GM12892 (cell line): ENCODE measurements around the gene DEK.
"Not testable (repeated sequence)": the region's sequence is repeated elsewhere in the genome, so short reads cannot be mapped to it uniquely, and the experiment has no call there.

Experiments
- DNase-seq: peaks from one replicate; pipeline ENCODE4 v3.0.0; 2011; ENCODE audit not compliant: insufficient read length
- FAIRE-seq: peaks from 2 replicates; lab custom pipeline; 2011; peaks lifted over from hg19 to GRCh38; lab: Jason Lieb, UNC
- POLR2A ChIP-seq: IDR thresholded peaks from 2 replicates; pipeline ENCODE4 v1.6.1; 2011; ENCODE audit warnings: low read depth, low read length, control low read depth
- POLR2AphosphoS5 ChIP-seq: IDR thresholded peaks from 2 replicates; pipeline ENCODE4 v1.6.1; 2011; ENCODE audit warnings: low read depth, low read length, control low read depth
- TAF1 ChIP-seq: IDR thresholded peaks from 2 replicates; pipeline ENCODE4 v1.6.1; 2011; ENCODE audit warnings: low read depth, mild to moderate bottlenecking, control low read depth, low read length, borderline replicate concordance

The DEK gene

DNA sequence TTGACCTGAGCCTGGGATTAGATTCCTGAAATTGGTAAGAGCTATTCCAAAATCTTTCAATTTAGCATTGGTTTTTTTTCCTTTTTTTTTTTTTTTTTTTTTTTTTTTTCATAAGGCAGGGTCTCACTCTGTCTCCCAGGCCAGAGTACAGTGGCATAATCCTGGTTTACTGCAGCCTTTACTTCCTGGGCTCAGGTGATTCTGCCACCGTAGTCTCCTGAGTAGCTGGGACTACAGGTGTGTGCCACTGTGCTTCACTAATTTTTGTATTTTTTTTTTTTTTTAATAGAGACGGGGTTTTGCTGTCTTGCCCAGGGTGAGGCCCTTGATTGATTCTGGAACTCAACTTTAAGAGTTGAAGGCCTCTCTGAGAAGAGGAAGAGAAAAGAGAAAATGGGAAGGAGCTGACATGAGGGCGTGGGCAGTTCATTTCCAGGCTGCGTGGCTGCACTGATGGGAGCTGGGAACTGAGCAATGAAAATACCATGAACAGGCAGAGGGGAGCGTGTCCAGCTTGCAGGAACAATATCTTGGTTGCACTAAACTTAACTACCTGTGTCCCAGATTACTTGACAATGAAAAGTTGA lies 84.5 kb downstream of the DEK start:
- TF ChIP-seq TAF1 (no peak), POLR2AphosphoS5 (no peak), POLR2A (no peak)
- no peak for DNase-seq
- FAIRE-seq = no peak

- DNase-seq = no peak
- TF ChIP-seq POLR2A (no peak), TAF1 (no peak), POLR2AphosphoS5 (no peak)
- no peak for FAIRE-seq
These were observed 85.2 kb downstream of the DEK start for GRCh38 chr6:18178960-18179615.

DNA sequence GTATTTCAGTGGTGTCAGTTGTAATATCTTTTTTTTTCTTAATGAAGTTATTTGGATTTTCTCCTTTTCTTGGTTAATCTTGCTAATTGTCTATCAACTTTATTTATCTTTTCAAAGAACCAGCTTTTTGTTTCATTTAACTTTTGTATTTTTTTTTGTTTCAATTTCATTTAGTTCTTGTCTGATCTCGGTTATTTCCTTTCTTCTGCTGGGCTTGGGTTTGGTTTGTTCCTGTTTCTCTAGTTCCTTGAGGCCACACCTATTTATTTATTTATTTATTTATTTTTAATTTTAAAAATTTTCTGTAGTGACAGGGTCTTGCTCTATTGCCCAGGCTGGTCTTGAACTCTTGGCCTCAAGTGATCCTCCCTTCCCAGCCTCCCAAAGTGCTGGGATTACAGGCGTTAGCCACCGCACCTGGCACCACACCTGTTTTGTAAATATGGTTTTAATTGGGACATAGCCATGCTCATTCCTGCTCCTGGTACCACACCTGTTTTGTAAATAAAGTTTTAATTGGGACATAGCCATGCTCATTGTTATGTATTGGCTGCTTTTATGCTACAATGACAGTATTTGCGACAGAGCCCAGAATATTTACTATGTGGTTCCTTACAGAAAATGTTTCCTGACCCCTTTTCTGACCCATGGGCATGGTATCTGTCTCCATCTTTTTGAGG lies 86.9 kb downstream of the DEK start:
- no peak for FAIRE-seq
- TF ChIP-seq POLR2A = no peak
- TF ChIP-seq POLR2AphosphoS5 = no peak
- no peak for DNase-seq

DNA sequence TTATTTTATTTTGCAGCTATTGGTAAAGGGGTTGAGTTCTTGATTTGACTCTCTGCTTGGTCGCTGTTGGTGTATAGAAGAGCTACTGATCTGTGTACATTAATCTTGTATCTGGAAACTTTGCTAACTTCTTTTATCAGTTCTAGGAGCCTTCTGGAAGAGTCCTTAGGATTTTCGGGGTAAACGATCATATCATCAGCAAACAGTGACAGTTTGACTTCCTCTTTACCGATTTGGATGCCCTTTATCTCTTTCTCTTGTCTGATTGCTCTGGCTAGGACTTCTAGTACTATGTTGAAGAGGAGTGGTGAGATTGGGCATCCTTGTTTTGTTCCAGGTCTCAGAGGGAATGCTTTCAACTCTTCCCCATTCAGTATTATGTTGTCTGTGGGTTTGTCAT lies 88.1 kb downstream of the DEK start:
- not testable (repeated sequence) for FAIRE-seq, DNase-seq
